ENCODE data around the gene CENPL.
A peak's percentile ranks its signal among the peaks of the same experiment; 100 is the strongest.

The CENPL gene

DNA sequence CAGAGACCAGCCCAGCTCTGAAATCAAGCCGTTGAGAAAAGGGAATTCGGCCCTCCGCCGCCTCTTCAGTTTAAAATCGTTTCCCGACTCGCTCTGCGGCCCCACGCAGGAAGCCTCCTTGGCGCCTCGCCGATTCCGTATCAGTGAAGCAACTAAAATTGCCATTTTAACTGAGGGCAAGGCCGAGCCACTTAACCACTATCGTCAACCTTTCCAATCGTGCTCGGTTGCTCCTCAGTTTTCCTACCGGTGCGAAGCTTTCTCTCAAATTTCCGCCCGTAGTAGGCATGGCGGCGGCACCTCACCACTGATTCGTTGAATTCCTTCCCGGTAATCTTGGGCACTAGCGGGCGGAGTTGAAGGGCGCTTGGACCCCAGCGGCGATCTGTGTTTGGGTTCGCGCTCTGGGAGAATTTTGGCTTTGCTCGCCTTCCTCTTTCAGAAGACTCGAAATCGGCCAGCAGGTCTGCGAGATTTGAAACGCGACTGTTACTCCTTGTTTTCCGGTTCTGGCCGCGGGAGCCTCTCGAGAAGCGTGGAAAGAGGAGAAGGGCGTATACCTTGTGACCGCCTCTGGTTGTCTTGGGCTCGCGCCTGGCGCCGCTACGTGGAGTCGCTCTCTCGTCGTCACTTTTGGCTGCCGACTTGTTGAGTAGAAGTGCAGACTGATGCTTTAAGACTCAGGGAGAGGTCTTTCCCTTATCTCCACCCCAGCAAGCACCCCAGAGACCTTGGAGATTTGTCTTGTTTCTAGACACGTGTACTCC lies at the start of gene CENPL, which contains the start of gene DARS2:
CENPL (minus strand) TSS at position 569 of the 767 bp plus-strand sequence. CDS start 13,584 bp downstream, outside the sequence.
DARS2 (plus strand) TSS at position 359 of the 767 bp plus-strand sequence. CDS start 557 bp downstream, outside the sequence.
- Histone ChIP-seq H3K36me3 (ENCODE audit: control insufficient read depth in 1 of 2, insufficient read depth in 2 of 2, low read length in 2 of 2) (peaks cover 0 to 9% of the 10 kb centered on the region in 2 donors), H3K9me3 (ENCODE audit: control insufficient read depth in 1 of 2, low read length in 2 of 2) (no peaks in the 10 kb centered on the region), H3K4me1 (ENCODE audit: control insufficient read depth in 1 of 2, insufficient read depth in 2 of 2, low read length in 2 of 2) (peaks cover 9 to 11% of the 10 kb centered on the region in 2 donors), H3K4me3 (ENCODE audit: low read depth in 1 of 2, low read length in 2 of 2) (peak within 1 kb of the TSS; percentile 84 to 96), H3K27me3 (ENCODE audit: low read depth, low read length) (no peaks in the 10 kb centered on the region), H3K27ac (ENCODE audit: low read length) (peak within 1 kb of the TSS; percentile 90)

- Histone ChIP-seq H3K9me3 (ENCODE audit: control insufficient read depth in 1 of 2, low read length in 2 of 2) (no peaks in the 10 kb centered on the region), H3K4me3 (ENCODE audit: low read depth in 1 of 2, low read length in 2 of 2) (no peak overlapping the region), H3K27me3 (ENCODE audit: low read depth, low read length) (no peaks in the 10 kb centered on the region), H3K4me1 (ENCODE audit: control insufficient read depth in 1 of 2, insufficient read depth in 2 of 2, low read length in 2 of 2) (peaks cover 5% of the 10 kb centered on the region in 2 donors), H3K27ac (ENCODE audit: low read length) (no peak overlapping the region), H3K36me3 (ENCODE audit: control insufficient read depth in 1 of 2, insufficient read depth in 2 of 2, low read length in 2 of 2) (peaks cover 11 to 16% of the 10 kb centered on the region in 2 donors)
These were observed 46.8 kb upstream of the CENPL start for GRCh38 chr1:173871500-173871899.

GRCh38 chr1:173871091-173871490 lies 46.4 kb upstream of the CENPL start:
- H3K9me3 ChIP-seq (ENCODE audit: control insufficient read depth in 1 of 2, low read length in 2 of 2): no peaks in the 10 kb centered on the region
- no peak overlapping the region for H3K27ac ChIP-seq (ENCODE audit: low read length)
- no peak overlapping the region for H3K4me3 ChIP-seq (ENCODE audit: low read depth in 1 of 2, low read length in 2 of 2)
- H3K27me3 ChIP-seq (ENCODE audit: low read depth, low read length): no peaks in the 10 kb centered on the region
- peaks cover 9% of the 10 kb centered on the region in 2 donors for H3K4me1 ChIP-seq (ENCODE audit: control insufficient read depth in 1 of 2, insufficient read depth in 2 of 2, low read length in 2 of 2)
- peaks cover 11 to 16% of the 10 kb centered on the region in 2 donors for H3K36me3 ChIP-seq (ENCODE audit: control insufficient read depth in 1 of 2, insufficient read depth in 2 of 2, low read length in 2 of 2)

GRCh38 chr1:173870252-173871075 lies 45.8 kb upstream of the CENPL start:
- no peaks in the 10 kb centered on the region for H3K9me3 ChIP-seq (ENCODE audit: control insufficient read depth in 1 of 2, low read length in 2 of 2)
- H3K36me3 ChIP-seq (ENCODE audit: control insufficient read depth in 1 of 2, insufficient read depth in 2 of 2, low read length in 2 of 2): peaks cover 18% of the 10 kb centered on the region in 2 donors
- H3K4me1 ChIP-seq (ENCODE audit: control insufficient read depth in 1 of 2, insufficient read depth in 2 of 2, low read length in 2 of 2): peaks cover 11 to 15% of the 10 kb centered on the region in 2 donors
- no peak overlapping the region for H3K4me3 ChIP-seq (ENCODE audit: low read depth in 1 of 2, low read length in 2 of 2)
- H3K27me3 ChIP-seq (ENCODE audit: low read depth, low read length): no peaks in the 10 kb centered on the region
- H3K27ac ChIP-seq (ENCODE audit: low read length): peak overlapping the region; percentile 98

- peaks cover 14 to 19% of the 10 kb centered on the region in 2 donors for H3K4me1 ChIP-seq (ENCODE audit: control insufficient read depth in 1 of 2, insufficient read depth in 2 of 2, low read length in 2 of 2)
- peaks cover 26 to 32% of the 10 kb centered on the region in 2 donors for H3K36me3 ChIP-seq (ENCODE audit: control insufficient read depth in 1 of 2, insufficient read depth in 2 of 2, low read length in 2 of 2)
- no peaks in the 10 kb centered on the region for H3K27me3 ChIP-seq (ENCODE audit: low read depth, low read length)
- peak overlapping the region; percentile 84 to 96 for H3K4me3 ChIP-seq (ENCODE audit: low read depth in 1 of 2, low read length in 2 of 2)
- peak overlapping the region; percentile 98 for H3K27ac ChIP-seq (ENCODE audit: low read length)
- H3K9me3 ChIP-seq (ENCODE audit: control insufficient read depth in 1 of 2, low read length in 2 of 2): no peaks in the 10 kb centered on the region
These were observed 44.3 kb upstream of the CENPL start for GRCh38 chr1:173869021-173869359.

DNA sequence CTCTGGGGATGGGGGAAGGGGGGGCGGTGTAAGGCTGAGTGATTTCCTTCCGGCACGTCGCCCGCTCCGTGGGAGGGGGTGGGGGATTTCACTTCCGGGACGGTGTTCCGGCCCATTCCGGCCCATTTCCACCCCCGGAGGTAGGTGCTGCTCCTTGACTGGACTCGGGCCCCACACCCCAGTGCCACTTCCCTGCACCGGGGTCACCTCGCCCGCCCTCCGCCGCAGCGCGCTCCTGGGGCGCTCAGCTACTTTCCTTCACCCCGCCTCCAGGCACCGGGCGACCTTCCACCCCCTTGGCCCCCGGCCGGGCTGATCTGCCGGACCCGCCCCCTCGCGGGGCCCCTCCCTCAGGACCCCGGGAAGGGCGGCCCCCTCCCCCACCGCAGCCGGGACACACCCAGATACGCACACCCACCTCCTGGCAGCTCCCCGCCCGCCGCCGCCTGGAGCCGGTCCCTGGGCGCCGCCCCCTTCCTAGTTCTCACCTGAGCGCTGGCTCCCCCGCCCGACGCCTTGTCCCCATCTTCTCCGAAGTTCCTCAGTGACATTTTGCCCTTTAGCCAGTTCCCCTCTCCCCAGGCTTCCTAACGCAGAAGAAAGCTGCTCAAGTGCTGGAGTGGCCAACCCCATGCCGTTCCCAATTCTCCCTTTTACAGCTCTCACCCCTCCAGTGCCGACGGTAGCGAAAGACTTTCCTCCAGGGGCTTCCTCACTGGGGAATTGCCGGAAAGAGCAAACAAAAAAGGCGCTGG lies 43.8 kb upstream of the CENPL start, which contains the start of gene ZBTB37:
ZBTB37 (plus strand) TSS at position 115 of the 755 bp plus-strand sequence. CDS start 1,846 bp downstream, outside the sequence.
- no peaks in the 10 kb centered on the region for H3K27me3 ChIP-seq (ENCODE audit: low read depth, low read length)
- peak within 1 kb of the TSS; percentile 84 to 96 for H3K4me3 ChIP-seq (ENCODE audit: low read depth in 1 of 2, low read length in 2 of 2)
- H3K4me1 ChIP-seq (ENCODE audit: control insufficient read depth in 1 of 2, insufficient read depth in 2 of 2, low read length in 2 of 2): peaks cover 14 to 19% of the 10 kb centered on the region in 2 donors
- peaks cover 29 to 38% of the 10 kb centered on the region in 2 donors for H3K36me3 ChIP-seq (ENCODE audit: control insufficient read depth in 1 of 2, insufficient read depth in 2 of 2, low read length in 2 of 2)
- peak within 1 kb of the TSS; percentile 98 for H3K27ac ChIP-seq (ENCODE audit: low read length)
- H3K9me3 ChIP-seq (ENCODE audit: control insufficient read depth in 1 of 2, low read length in 2 of 2): no peaks in the 10 kb centered on the region

- Histone ChIP-seq H3K9me3 (ENCODE audit: control insufficient read depth in 1 of 2, low read length in 2 of 2) (no peaks in the 10 kb centered on the region), H3K4me1 (ENCODE audit: control insufficient read depth in 1 of 2, insufficient read depth in 2 of 2, low read length in 2 of 2) (peaks cover 14 to 19% of the 10 kb centered on the region in 2 donors), H3K27me3 (ENCODE audit: low read depth, low read length) (no peaks in the 10 kb centered on the region), H3K4me3 (ENCODE audit: low read depth in 1 of 2, low read length in 2 of 2) (peak within 1 kb of the TSS; percentile 84 to 96), H3K27ac (ENCODE audit: low read length) (peak within 1 kb of the TSS; percentile 98), H3K36me3 (ENCODE audit: control insufficient read depth in 1 of 2, insufficient read depth in 2 of 2, low read length in 2 of 2) (peaks cover 32 to 44% of the 10 kb centered on the region in 2 donors)
These were observed 43.1 kb upstream of the CENPL start, which contains the start of gene GAS5 for GRCh38 chr1:173867753-173868265. GAS5 (minus strand) TSS chr1:173867989.

- H3K4me1 ChIP-seq (ENCODE audit: control insufficient read depth in 1 of 2, insufficient read depth in 2 of 2, low read length in 2 of 2): peaks cover 14 to 19% of the 10 kb centered on the region in 2 donors
These were observed 42.6 kb upstream of the CENPL start for GRCh38 chr1:173867141-173867752.

DNA sequence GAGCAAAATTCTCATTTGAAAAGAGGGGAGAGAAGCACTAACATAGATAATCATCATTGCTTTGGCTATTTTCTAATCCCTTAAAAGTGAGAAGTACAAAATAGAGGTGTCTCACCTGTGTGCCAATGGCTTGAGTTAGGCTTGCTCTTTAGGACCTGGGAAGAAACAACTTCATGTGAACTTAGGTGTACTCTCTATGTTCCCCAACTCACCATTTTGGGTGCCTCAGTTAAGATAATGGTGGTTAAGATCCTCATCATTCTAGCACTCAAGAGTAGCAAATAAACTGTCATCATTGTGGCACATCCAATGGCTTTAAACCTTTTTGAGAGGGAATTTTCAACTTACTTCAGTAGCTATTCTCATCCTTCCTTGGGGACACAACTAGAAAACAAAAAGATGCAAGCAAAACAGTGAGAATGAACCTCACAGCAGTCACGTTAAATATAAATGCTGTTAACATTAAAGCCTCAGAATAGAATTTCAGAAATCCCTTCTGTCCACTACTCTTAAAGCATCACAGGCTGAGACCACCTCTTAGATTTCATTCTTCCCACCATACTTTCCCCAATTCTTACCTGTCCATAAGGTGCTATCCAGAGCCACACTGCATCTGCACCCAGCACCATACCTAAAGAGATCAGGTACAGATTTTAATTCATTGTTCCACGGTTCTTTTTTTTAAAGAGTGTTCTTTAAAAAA lies 41.9 kb upstream of the CENPL start:
- Histone ChIP-seq H3K4me1 (ENCODE audit: control insufficient read depth in 1 of 2, insufficient read depth in 2 of 2, low read length in 2 of 2) (peaks cover 14 to 19% of the 10 kb centered on the region in 2 donors), H3K27ac (ENCODE audit: low read length) (peak overlapping the region; percentile 98), H3K4me3 (ENCODE audit: low read depth in 1 of 2, low read length in 2 of 2) (peak overlapping the region; percentile 84 to 96), H3K36me3 (ENCODE audit: control insufficient read depth in 1 of 2, insufficient read depth in 2 of 2, low read length in 2 of 2) (peaks cover 37 to 49% of the 10 kb centered on the region in 2 donors), H3K9me3 (ENCODE audit: control insufficient read depth in 1 of 2, low read length in 2 of 2) (no peaks in the 10 kb centered on the region), H3K27me3 (ENCODE audit: low read depth, low read length) (no peaks in the 10 kb centered on the region)

More at GRCh38 chr1:173867141-173867752, 42.6 kb upstream of the CENPL start:
- H3K27me3 ChIP-seq (ENCODE audit: low read depth, low read length): no peaks in the 10 kb centered on the region
- H3K27ac ChIP-seq (ENCODE audit: low read length): peak overlapping the region; percentile 98
- no peaks in the 10 kb centered on the region for H3K9me3 ChIP-seq (ENCODE audit: control insufficient read depth in 1 of 2, low read length in 2 of 2)
- H3K4me3 ChIP-seq (ENCODE audit: low read depth in 1 of 2, low read length in 2 of 2): peak overlapping the region; percentile 84 to 96
- peaks cover 32 to 49% of the 10 kb centered on the region in 2 donors for H3K36me3 ChIP-seq (ENCODE audit: control insufficient read depth in 1 of 2, insufficient read depth in 2 of 2, low read length in 2 of 2)

All from muscle layer of duodenum (tissue), 2 donors.